B cell (primary cell): ENCODE data around the gene CACNA1G.

Experiments used
- CTCF ChIP-seq: fragments of 200-600 bp; IDR thresholded peaks from one replicate; pipeline ENCODE4 v1.8.0; 2022; ENCODE audit warnings: antibody characterized with exemption, mild to moderate bottlenecking
- EZH2 ChIP-seq: IDR thresholded peaks from 2 replicates; pipeline ENCODE4 v1.6.1; 2012; ENCODE audit warnings: borderline replicate concordance, low read depth, mild to moderate bottlenecking, moderate library complexity, low read length; ENCODE audit not compliant: insufficient read depth, poor library complexity, severe bottlenecking

- TF ChIP-seq CTCF (no peak), EZH2 (no peak)
Measured at GRCh38 chr17:50657627-50658026, 97.1 kb downstream of the CACNA1G start.
